Measurements from ENCODE around the gene MACROD2.

The MACROD2 gene

GRCh38 chr20:15675813-15676484, 1680.6 kb downstream of the MACROD2 start:
- DNase-seq (ENCODE audit: low read depth) = no peak

GRCh38 chr20:15676815-15677214, 1681.5 kb downstream of the MACROD2 start:
- DNase-seq (ENCODE audit: low read depth) = no peak

GRCh38 chr20:15682690-15683089, 1687.4 kb downstream of the MACROD2 start:
- no peak for DNase-seq (ENCODE audit: low read depth)

- DNase-seq (ENCODE audit: low read depth) = no peak
Observed at GRCh38 chr20:15692570-15692969, 1697.3 kb downstream of the MACROD2 start.

GRCh38 chr20:15699431-15700146, 1704.3 kb downstream of the MACROD2 start:
- DNase-seq (ENCODE audit: low read depth) = no peak

- no peak for DNase-seq (ENCODE audit: low read depth)
Observed at GRCh38 chr20:15700147-15700765, 1704.9 kb downstream of the MACROD2 start.

- DNase-seq (ENCODE audit: low read depth) = no peak
Observed at GRCh38 chr20:15702161-15702560, 1706.8 kb downstream of the MACROD2 start.

GRCh38 chr20:15703171-15703911, 1708.0 kb downstream of the MACROD2 start:
- DNase-seq (ENCODE audit: low read depth) = no peak

- DNase-seq (ENCODE audit: low read depth) = no peak
Observed at GRCh38 chr20:15705975-15706374, 1710.7 kb downstream of the MACROD2 start.

GRCh38 chr20:15706719-15707118, 1711.4 kb downstream of the MACROD2 start:
- no peak for DNase-seq (ENCODE audit: low read depth)

- peak; percentile 9 for DNase-seq (ENCODE audit: low read depth)
Observed at GRCh38 chr20:15708984-15709598, 1713.8 kb downstream of the MACROD2 start.

GRCh38 chr20:15710636-15711035, 1715.3 kb downstream of the MACROD2 start:
- DNase-seq (ENCODE audit: low read depth) = no peak

GRCh38 chr20:15711177-15711576, 1715.9 kb downstream of the MACROD2 start:
- no peak for DNase-seq (ENCODE audit: low read depth)

GRCh38 chr20:15716256-15716655, 1720.9 kb downstream of the MACROD2 start:
- no peak for DNase-seq (ENCODE audit: low read depth)

- DNase-seq (ENCODE audit: low read depth) = no peak
Observed at GRCh38 chr20:15726416-15726815, 1731.1 kb downstream of the MACROD2 start.

- DNase-seq (ENCODE audit: low read depth) = no peak
Observed at GRCh38 chr20:15734052-15734451, 1738.7 kb downstream of the MACROD2 start.

GRCh38 chr20:15739035-15739434, 1743.7 kb downstream of the MACROD2 start:
- no peak for DNase-seq (ENCODE audit: low read depth)

- no peak for DNase-seq (ENCODE audit: low read depth)
Observed at GRCh38 chr20:15740046-15740775, 1744.9 kb downstream of the MACROD2 start.

- DNase-seq (ENCODE audit: low read depth) = no peak
Observed at GRCh38 chr20:15742087-15742486, 1746.8 kb downstream of the MACROD2 start.

GRCh38 chr20:15742627-15743026, 1747.3 kb downstream of the MACROD2 start:
- DNase-seq (ENCODE audit: low read depth) = no peak

- no peak for DNase-seq (ENCODE audit: low read depth)
Observed at GRCh38 chr20:15756002-15756753, 1760.9 kb downstream of the MACROD2 start.

Measured in stimulated activated CD8-positive, alpha-beta memory T cell treated with anti-CD3 and anti-CD28 coated beads, Interleukin-15, amount 100 ng/mL, for 1 hour (primary cell).